HepG2 (cell line): ENCODE measurements around the gene CADPS.

Experiments
- CEBPB ChIP-seq: IDR thresholded peaks from 2 replicates; pipeline ENCODE4 v1.6.1; 2011; ENCODE audit warnings: low read depth, low read length, improper control_type of control experiment, borderline replicate concordance
- CTCF ChIP-seq: sonication (generic); formaldehyde crosslinking; IDR thresholded peaks from 2 replicates; pipeline ENCODE4 v1.5.0; 2020; ENCODE audit warnings: mild to moderate bottlenecking, missing genetic modification reagents, moderate library complexity
- DBP ChIP-seq: sonication (generic); formaldehyde crosslinking; IDR thresholded peaks from 2 replicates; pipeline ENCODE4 v1.4.0; 2020; ENCODE audit warnings: missing genetic modification reagents; ENCODE audit errors: not compliant biosample characterization
- FOSL2 ChIP-seq: sonication (generic); formaldehyde crosslinking; IDR thresholded peaks from 2 replicates; pipeline ENCODE4 v1.4.0; 2020; ENCODE audit warnings: missing genetic modification reagents
- FOXP1 ChIP-seq, 2 experiments: fragments of 450-650 bp in 1 of 2; IDR thresholded peaks; 2 replicates each; pipeline ENCODE4 v1.6.1; 2017 to 2018; ENCODE audit warnings: antibody characterized with exemption in 1 of 2
- GMEB2 ChIP-seq: IDR thresholded peaks from 2 replicates; pipeline ENCODE4 v1.6.1; 2016; ENCODE audit warnings: missing biosample characterization, missing genetic modification reagents, low read depth
- HOMEZ ChIP-seq: IDR thresholded peaks from 2 replicates; pipeline ENCODE4 v1.6.1; 2016; ENCODE audit warnings: low read depth
- MYNN ChIP-seq: sonication (generic); formaldehyde crosslinking; IDR thresholded peaks from 2 replicates; pipeline ENCODE4 v1.4.0; 2020; ENCODE audit warnings: mild to moderate bottlenecking, low read depth, missing genetic modification reagents
- PHB2 ChIP-seq: fragments of 450-650 bp; IDR thresholded peaks from 2 replicates; pipeline ENCODE4 v1.6.1; 2018; ENCODE audit not compliant: partially characterized antibody
- POLR2A ChIP-seq, 2 experiments: IDR thresholded peaks; 2 replicates each; pipeline ENCODE4 v1.6.1; 2011; ENCODE audit warnings: low read depth in 2 of 2, low read length in 2 of 2, mild to moderate bottlenecking in 1 of 2, moderate library complexity in 1 of 2; ENCODE audit not compliant: insufficient read depth in 1 of 2
- TCF7 ChIP-seq: sonication (generic); IDR thresholded peaks from 2 replicates; pipeline ENCODE4 v1.6.1; 2016; ENCODE audit warnings: antibody characterized with exemption, low read depth
- TFAP4 ChIP-seq: sonication (generic); IDR thresholded peaks from 2 replicates; pipeline ENCODE4 v1.6.1; 2016; ENCODE audit warnings: low read depth, borderline replicate concordance

GRCh38 chr3:62367763-62368195 is 507.4 kb downstream of the CADPS start:
- TF ChIP-seq TCF7, result no peak
- no peak for TF ChIP-seq DBP (CRISPR knock-in tag)
- no peak for TF ChIP-seq FOXP1 (IDR thresholded peaks at IDR 0.05)
- no peak for TF ChIP-seq FOXP1 (CRISPR knock-in tag; IDR thresholded peaks at IDR 0.05)
- no peak for TF ChIP-seq TFAP4
- no peak for TF ChIP-seq POLR2A (IDR thresholded peaks at IDR 0.05; ENCODE audit: insufficient read depth in 1 of 2, low read depth in 2 of 2, low read length in 2 of 2)
- TF ChIP-seq PHB2, result no peak
- no peak for TF ChIP-seq GMEB2
- TF ChIP-seq CEBPB, result no peak
- TF ChIP-seq HOMEZ (CRISPR knock-in tag), result no peak
- no peak for TF ChIP-seq MYNN (CRISPR knock-in tag)
- TF ChIP-seq FOSL2, result no peak
- TF ChIP-seq CTCF (CRISPR knock-in tag), result no peak
